WI38 (cell line): ENCODE data around the gene WDFY4.

Experiments
- H3K4me3 ChIP-seq: 2 replicates; pipeline ENCODE4 v1.5.1; 2011; ENCODE audit warnings: low read depth, mild to moderate bottlenecking, control low read depth, low read length
- CTCF ChIP-seq: IDR thresholded peaks from 2 replicates; pipeline ENCODE4 v1.5.1; 2012; ENCODE audit warnings: low read depth, mild to moderate bottlenecking, control low read depth, low read length

The WDFY4 gene

GRCh38 chr10:48903151-48903550 is 218.5 kb downstream of the WDFY4 start:
- H3K4me3 ChIP-seq, result no peak overlapping the region
- TF ChIP-seq CTCF, result no peak

GRCh38 chr10:48904861-48905260 is 220.2 kb downstream of the WDFY4 start:
- TF ChIP-seq CTCF, result no peak
- no peak overlapping the region for H3K4me3 ChIP-seq

- no peak for TF ChIP-seq CTCF
- H3K4me3 ChIP-seq, result no peak overlapping the region
Observed at GRCh38 chr10:48905311-48905710, 220.6 kb downstream of the WDFY4 start.

- H3K4me3 ChIP-seq, result no peak overlapping the region
- TF ChIP-seq CTCF, result no peak
Observed at GRCh38 chr10:48906841-48907240, 222.2 kb downstream of the WDFY4 start.

- no peak for TF ChIP-seq CTCF
- H3K4me3 ChIP-seq, result no peak overlapping the region
Observed at GRCh38 chr10:48907730-48908129, 223.1 kb downstream of the WDFY4 start.

GRCh38 chr10:48910548-48910947 is 225.9 kb downstream of the WDFY4 start:
- TF ChIP-seq CTCF, result no peak
- no peak overlapping the region for H3K4me3 ChIP-seq

- H3K4me3 ChIP-seq, result no peak overlapping the region
- no peak for TF ChIP-seq CTCF
Observed at GRCh38 chr10:48913674-48914073, 229.0 kb downstream of the WDFY4 start.
